K562 (cell line): Measurements from ENCODE around the gene CCL20.

ENCODE experiments used
- CTBP1 ChIP-seq: fragments of 450-650 bp; IDR thresholded peaks from 2 replicates; pipeline ENCODE4 v1.6.1; 2016; ENCODE audit warnings: borderline replicate concordance
- ETS2 ChIP-seq: IDR thresholded peaks from 2 replicates; pipeline ENCODE4 v1.6.1; 2016; ENCODE audit warnings: borderline replicate concordance, missing genetic modification characterization, mild to moderate bottlenecking, moderate library complexity, missing compliant biosample characterization; ENCODE audit not compliant: poor library complexity, severe bottlenecking
- MTA2 ChIP-seq: fragments of 450-650 bp; IDR thresholded peaks from 2 replicates; pipeline ENCODE4 v1.6.1; 2016; ENCODE audit warnings: low read depth
- POLR2AphosphoS5 ChIP-seq: IDR thresholded peaks from 2 replicates; pipeline ENCODE4 v1.6.1; 2011; ENCODE audit warnings: mild to moderate bottlenecking, low read depth, low read length, moderate library complexity; ENCODE audit not compliant: control insufficient read depth, insufficient read depth
- TF ChIP-seq, protein P1 (sequence below): fragments of 450-650 bp; formaldehyde crosslinking; IDR thresholded peaks from 2 replicates; pipeline ENCODE4 v1.4.0; 2020; ENCODE audit warnings: mild to moderate bottlenecking, moderate library complexity

DNA sequence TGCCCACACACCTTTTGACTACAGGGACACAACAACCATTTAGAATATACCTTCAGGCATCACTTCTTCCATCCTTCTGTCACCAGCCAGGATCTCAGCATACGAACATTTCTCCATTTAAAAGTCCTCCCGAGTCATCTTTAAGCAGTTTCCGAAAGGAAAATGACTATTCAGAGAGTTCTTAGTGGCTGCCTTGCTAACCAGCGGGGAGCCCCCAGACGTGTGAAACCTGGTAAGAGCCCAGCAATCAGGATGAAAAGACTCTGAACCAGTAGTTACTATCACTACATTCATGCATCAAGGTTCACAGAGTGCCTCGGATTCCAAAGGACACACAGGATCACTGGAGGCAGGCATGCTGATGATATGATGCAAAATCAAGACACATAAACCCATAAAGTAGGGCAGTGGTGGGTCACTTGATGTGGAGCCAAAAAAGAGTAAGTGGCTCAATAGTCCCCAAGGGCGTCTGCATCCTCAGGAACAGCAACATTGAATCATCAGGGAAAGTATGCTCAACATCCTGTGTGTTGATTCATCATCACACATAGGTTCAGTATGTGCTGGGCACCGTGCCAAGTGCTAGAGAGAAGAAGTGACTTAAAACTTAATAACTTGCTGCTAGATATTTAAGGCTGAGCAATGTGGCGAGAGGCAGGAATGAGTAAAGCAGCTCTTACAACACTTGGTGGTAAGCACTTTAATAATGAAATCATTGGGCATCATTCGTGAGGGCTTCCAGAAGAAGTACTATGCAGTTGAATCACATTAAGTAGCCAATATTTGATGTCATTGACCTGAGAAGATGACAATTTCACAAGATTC, 4.4 kb downstream of the CCL20 start:
- TF ChIP-seq ETS2 (tag) (no peak), POLR2AphosphoS5 (no peak), MTA2 (no peak), CTBP1 (no peak)
- TF ChIP-seq, protein P1, sequence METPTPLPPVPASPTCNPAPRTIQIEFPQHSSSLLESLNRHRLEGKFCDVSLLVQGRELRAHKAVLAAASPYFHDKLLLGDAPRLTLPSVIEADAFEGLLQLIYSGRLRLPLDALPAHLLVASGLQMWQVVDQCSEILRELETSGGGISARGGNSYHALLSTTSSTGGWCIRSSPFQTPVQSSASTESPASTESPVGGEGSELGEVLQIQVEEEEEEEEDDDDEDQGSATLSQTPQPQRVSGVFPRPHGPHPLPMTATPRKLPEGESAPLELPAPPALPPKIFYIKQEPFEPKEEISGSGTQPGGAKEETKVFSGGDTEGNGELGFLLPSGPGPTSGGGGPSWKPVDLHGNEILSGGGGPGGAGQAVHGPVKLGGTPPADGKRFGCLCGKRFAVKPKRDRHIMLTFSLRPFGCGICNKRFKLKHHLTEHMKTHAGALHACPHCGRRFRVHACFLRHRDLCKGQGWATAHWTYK (CRISPR knock-in tag) = no peak
